NCI-H1417 (cell line): ENCODE results near the gene MYCN.
A peak's percentile ranks its signal among the peaks of the same experiment; 100 is the strongest.

Source experiments
- DNase-seq, 3 experiments: peaks; one replicate each; lab custom pipeline; 2025; lab: John Stamatoyannopoulos, UW

MYCN gene

GRCh38 chr2:15976354-15976753 is 36.0 kb downstream of the MYCN start:
- DNase-seq: no peak

- DNase-seq: no peak
Measured at GRCh38 chr2:15979051-15979758, 38.9 kb downstream of the MYCN start.

GRCh38 chr2:15979759-15980604 is 39.6 kb downstream of the MYCN start:
- no peak for DNase-seq

- DNase-seq: no peak
Measured at GRCh38 chr2:15980605-15981098, 40.3 kb downstream of the MYCN start.

DNA sequence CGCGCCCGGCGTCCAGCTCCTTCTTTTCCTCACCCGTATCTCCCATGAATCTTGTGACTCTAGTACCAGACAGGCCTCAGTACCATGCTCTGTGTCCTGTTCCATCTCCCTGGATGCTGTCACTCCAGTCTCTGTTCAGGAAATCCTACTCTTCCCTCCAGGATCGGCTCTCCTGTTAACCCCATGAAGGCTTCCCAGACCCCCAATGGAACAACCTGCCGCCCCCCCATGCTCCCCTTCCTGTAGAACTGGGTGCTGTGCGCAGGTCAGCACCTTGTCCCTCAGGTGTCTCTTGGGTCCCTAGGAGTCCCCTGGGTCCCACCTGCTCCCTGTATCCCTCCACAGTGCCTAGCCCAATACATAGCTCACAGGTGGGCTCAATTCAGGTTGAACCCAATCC is 41.3 kb downstream of the MYCN start:
- DNase-seq: no peak

- peak in 1 of 3 experiments; percentile 84 for DNase-seq
Measured at GRCh38 chr2:15982285-15983044, 42.1 kb downstream of the MYCN start.

- DNase-seq: no peak
Measured at GRCh38 chr2:15983496-15983895, 43.1 kb downstream of the MYCN start.

GRCh38 chr2:15984368-15985255 is 44.3 kb downstream of the MYCN start:
- peak in 2 of 3 experiments; percentile 54 to 77 for DNase-seq

DNA sequence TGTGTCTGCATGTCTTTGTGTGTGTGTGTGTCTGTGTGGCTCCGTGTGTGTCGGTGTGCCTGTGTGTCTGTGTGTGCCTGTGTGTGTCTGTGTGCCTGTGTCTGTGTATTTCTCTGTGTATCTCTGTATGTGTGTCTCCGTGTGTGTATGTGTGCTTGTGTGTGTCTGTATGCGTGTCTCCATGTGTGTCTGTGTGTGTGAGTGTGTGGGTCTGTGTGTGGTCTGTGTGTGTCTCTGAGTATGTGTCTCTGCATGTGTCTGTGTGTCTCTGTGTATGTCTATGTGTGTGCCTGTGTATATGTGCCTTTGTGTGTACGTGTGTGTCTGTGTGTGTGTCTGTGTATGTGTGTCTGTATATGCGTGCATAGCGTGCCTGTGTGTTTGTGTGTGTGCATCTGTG is 45.2 kb downstream of the MYCN start:
- DNase-seq: no peak

- DNase-seq: no peak
Measured at GRCh38 chr2:15986068-15986560, 45.8 kb downstream of the MYCN start.

DNA sequence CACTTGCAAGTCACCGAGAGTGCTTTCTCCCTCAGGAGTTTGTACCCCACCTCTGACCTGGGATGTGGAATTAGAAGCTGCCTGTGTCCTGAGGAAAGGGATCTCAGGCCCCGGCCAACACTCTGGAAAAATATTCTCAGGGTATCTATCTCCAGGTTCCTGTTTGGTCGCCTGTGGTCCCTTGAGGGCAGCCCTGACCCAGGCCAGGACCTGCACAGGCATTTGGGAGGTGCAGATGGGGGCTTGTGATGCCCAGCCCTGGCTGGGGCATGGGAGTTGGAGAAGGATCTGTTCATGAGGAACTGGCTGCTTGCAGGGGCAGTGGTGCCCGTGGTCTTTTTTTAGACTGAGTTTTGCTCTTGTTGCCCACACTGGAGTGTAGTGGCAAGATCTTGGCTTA is 46.3 kb downstream of the MYCN start:
- DNase-seq: no peak

DNA sequence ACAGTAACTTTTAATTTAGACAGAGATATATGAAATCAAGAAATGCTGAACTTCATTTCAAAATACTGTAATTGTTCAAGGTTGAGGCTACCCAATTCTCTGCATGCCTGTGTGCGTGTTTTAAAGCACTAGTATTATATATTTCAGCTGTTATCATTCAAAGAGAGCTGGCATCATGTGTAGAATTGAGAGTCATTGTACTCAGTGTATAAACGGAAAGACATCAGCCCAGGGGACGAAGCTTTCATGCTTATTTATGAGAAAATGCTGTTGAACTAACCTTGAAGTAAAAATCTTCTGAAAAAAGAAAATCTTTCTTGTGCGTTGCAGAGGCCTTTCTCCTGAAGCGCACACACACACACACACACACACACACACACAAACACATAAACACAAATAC is 48.4 kb downstream of the MYCN start:
- DNase-seq: no peak

DNA sequence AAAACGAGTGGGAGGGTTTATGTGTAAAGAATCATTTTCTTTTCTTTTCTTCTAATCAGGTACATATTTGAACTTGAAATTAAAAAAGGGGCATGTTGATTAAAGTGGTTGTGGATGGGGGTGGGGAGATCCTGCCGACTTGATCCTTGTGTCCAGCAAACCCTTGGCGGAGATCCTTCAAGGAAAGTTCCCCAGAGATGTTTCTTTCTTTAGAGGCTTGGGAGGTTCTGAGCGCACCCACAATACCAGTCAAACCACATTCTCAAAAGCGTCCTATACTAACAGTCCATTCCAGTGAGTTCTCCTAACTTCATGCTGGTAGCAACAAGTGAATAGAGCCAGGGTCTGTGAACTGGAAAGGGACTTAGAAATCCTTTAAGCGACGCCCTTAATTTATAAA is 49.2 kb downstream of the MYCN start:
- DNase-seq: no peak

GRCh38 chr2:15990151-15991101 is 50.1 kb downstream of the MYCN start:
- no peak for DNase-seq

- DNase-seq: no peak
Measured at GRCh38 chr2:15991231-15991630, 50.9 kb downstream of the MYCN start.

- no peak for DNase-seq
Measured at GRCh38 chr2:15992457-15993231, 52.3 kb downstream of the MYCN start.

DNA sequence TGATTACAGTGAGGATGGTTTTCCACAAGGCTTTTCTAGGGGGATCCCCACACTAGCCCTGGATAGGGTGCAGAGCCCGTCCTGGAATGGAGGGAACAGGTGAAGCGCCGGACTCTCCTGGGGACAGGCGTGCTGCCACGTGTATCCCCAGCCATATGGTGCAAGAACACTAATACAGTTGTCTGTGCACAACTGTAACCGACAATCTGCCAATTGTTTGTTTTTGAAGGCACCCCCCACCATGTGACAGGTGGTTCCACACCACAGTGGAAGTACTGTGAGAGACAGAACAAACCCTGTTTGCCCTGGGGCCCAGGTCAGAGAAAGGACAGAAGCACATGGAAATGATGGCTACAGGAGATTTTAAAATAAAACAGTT is 52.9 kb downstream of the MYCN start:
- DNase-seq: peak in 1 of 3 experiments; percentile 29

DNA sequence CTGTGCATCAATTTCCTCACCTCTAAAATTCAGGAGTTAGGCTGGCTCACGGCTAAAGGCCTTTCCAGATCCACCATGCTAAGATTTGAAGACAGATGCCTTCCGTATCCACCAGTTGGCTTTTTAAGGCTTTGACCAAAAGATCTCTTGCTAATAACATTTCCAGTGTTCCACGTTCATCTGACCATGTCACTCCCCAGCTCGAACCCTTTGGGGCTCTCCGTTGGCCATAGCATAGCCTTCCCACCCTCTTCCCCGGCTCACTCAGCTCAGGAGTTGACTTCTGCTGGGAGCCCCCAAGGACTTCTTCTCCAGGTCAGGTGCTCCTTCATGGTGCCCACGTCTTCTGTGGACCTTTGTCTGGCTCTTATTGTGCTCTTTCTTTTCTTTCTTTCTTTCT is 53.3 kb downstream of the MYCN start:
- no peak for DNase-seq

DNA sequence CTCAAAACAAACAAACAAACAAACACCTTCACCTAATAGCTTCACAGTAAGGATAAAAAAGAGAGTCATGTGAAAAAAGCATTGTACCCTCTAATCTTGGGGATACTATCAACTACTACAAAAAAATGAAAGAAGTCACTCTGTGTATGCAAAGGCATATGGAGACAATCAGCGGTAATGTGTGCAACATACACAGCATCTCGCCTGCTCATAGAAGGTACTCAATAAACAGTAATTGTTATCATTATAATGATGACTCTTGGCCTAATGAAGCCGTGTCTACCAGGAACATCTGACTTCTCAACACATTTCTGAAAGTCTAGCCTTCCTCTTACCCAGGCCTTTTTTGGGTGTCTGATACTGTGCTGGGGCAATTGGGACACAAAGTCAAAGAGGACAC is 55.3 kb downstream of the MYCN start:
- DNase-seq: no peak
